Neural cell (in vitro differentiated cells): ENCODE data around the gene PTPRR. TPM values are rescaled to one million over a fixed set of nuclear protein-coding genes. Genes with fewer than 3 reads are reported as not detected.

Experiments
- H2AFZ ChIP-seq: fragments of 200-600, 300-800 bp; sonication (generic), shearing (Covaris generic); 2 replicates; pipeline ENCODE4 v1.6.0; 2014; ENCODE audit warnings: low read depth, mild to moderate bottlenecking, antibody characterized with exemption, low read length, moderate library complexity
- H3F3A ChIP-seq: fragments of 200-600 bp; shearing (Covaris generic); 2 replicates; pipeline ENCODE4 v1.6.1; 2016; ENCODE audit warnings: mild to moderate bottlenecking, moderate library complexity, mixed read lengths, antibody characterized with exemption, low read length; ENCODE audit not compliant: insufficient read depth, poor library complexity, severe bottlenecking
- H3K27ac ChIP-seq: fragments of 200-600, 300-800 bp; sonication (generic), shearing (Covaris generic); 2 replicates; pipeline ENCODE4 v1.5.1; 2014; ENCODE audit warnings: mild to moderate bottlenecking, low read length, moderate library complexity
- H3K27me3 ChIP-seq: fragments of 300-800, 200-600 bp; sonication (generic), shearing (Covaris generic); 2 replicates; pipeline ENCODE4 v1.6.0; 2014; ENCODE audit warnings: mild to moderate bottlenecking, low read depth, low read length, moderate library complexity; ENCODE audit not compliant: insufficient read depth
- H3K36me3 ChIP-seq: fragments of 300-800, 200-600 bp; sonication (generic), shearing (Covaris generic); 2 replicates; pipeline ENCODE4 v1.5.1; 2014; ENCODE audit warnings: mild to moderate bottlenecking, antibody characterized with exemption, low read length, moderate library complexity; ENCODE audit not compliant: insufficient read depth
- H3K4me2 ChIP-seq: fragments of 300-800, 200-600 bp; sonication (generic), shearing (Covaris generic); 2 replicates; pipeline ENCODE4 v1.6.0; 2014; ENCODE audit warnings: mild to moderate bottlenecking, low read length
- H3K4me3 ChIP-seq: fragments of 300-800, 200-600 bp; sonication (generic), shearing (Covaris generic); 2 replicates; pipeline ENCODE4 v1.5.1; 2014; ENCODE audit warnings: mild to moderate bottlenecking, low read length, moderate library complexity
- H3K79me2 ChIP-seq: fragments of 200-600 bp; shearing (Covaris generic); replicated peaks from 2 replicates; pipeline ENCODE4 v1.6.0; 2014; ENCODE audit warnings: mild to moderate bottlenecking, low read length, moderate library complexity; ENCODE audit not compliant: insufficient read depth
- H3K9ac ChIP-seq: fragments of 300-800, 200-600 bp; sonication (generic), shearing (Covaris generic); 2 replicates; pipeline ENCODE4 v1.6.1; 2016; ENCODE audit warnings: mild to moderate bottlenecking, low read length, mixed read lengths
- H3K9me2 ChIP-seq: fragments of 200-600 bp; shearing (Covaris generic); 2 replicates; pipeline ENCODE4 v1.6.1; 2016; ENCODE audit warnings: mild to moderate bottlenecking, low read length, mixed read lengths; ENCODE audit not compliant: insufficient read depth
- H3K9me3 ChIP-seq: fragments of 200-600, 300-800 bp; sonication (generic), shearing (Covaris generic); 2 replicates; pipeline ENCODE4 v1.6.1; 2016; ENCODE audit warnings: mild to moderate bottlenecking, mixed run types, low read length, moderate library complexity, mixed read lengths
- H4K20me1 ChIP-seq: fragments of 200-600 bp; shearing (Covaris generic); 2 replicates; pipeline ENCODE4 v1.6.1; 2016; ENCODE audit warnings: mild to moderate bottlenecking, mixed run types; ENCODE audit not compliant: insufficient read depth
- CTCF ChIP-seq: fragments of 450-650 bp; IDR thresholded peaks from 2 replicates; pipeline ENCODE4 v1.5.1; 2014; ENCODE audit warnings: antibody characterized with exemption, mild to moderate bottlenecking, moderate library complexity; ENCODE audit not compliant: poor library complexity, severe bottlenecking
- EP300 ChIP-seq: fragments of 450-650 bp; conservative IDR thresholded peaks from 2 replicates; pipeline ENCODE4 v1.6.1; 2014; ENCODE audit warnings: antibody characterized with exemption, mild to moderate bottlenecking, moderate library complexity; ENCODE audit not compliant: poor library complexity, severe bottlenecking
- EZH2 ChIP-seq: fragments of 200-600, 300-800 bp; shearing (Covaris generic), sonication (generic); IDR thresholded peaks from 2 replicates; pipeline ENCODE4 v1.6.1; 2014; ENCODE audit warnings: antibody characterized with exemption, low read length, borderline replicate concordance, mild to moderate bottlenecking; ENCODE audit not compliant: insufficient read depth, poor library complexity, severe bottlenecking
- MXI1 ChIP-seq: fragments of 450-650 bp; conservative IDR thresholded peaks from 2 replicates; pipeline ENCODE4 v1.6.1; 2014; ENCODE audit warnings: antibody characterized with exemption, mild to moderate bottlenecking; ENCODE audit not compliant: poor library complexity, severe bottlenecking
- POLR2AphosphoS5 ChIP-seq: IDR thresholded peaks from 2 replicates; pipeline ENCODE4 v1.6.1; 2012
- RAD21 ChIP-seq: fragments of 450-650 bp; conservative IDR thresholded peaks from 2 replicates; pipeline ENCODE4 v1.6.1; 2014; ENCODE audit warnings: antibody characterized with exemption, mild to moderate bottlenecking, moderate library complexity
- REST ChIP-seq: IDR thresholded peaks from 2 replicates; pipeline ENCODE4 v1.6.1; 2012; ENCODE audit warnings: borderline replicate concordance
- SMC3 ChIP-seq: fragments of 450-650 bp; conservative IDR thresholded peaks from 2 replicates; pipeline ENCODE4 v1.6.1; 2014; ENCODE audit warnings: antibody characterized with exemption, mild to moderate bottlenecking, moderate library complexity; ENCODE audit not compliant: poor library complexity
- TAF1 ChIP-seq: IDR thresholded peaks from 2 replicates; pipeline ENCODE4 v1.6.1; 2012; ENCODE audit warnings: low read depth
- polyA plus RNA-seq: library from polyadenylated mRNA; depleted of rRNA; stranded (reverse); fragments of >200 nt; gene quantifications from 2 replicates; pipeline ENCODE4 v1.2.3, GENCODE V29; 2014

The PTPRR gene
- polyA plus RNA-seq, 1 donor from 2014 or later, result 2.2 TPM

- Histone ChIP-seq H3K27ac (no peak overlapping the region), H3K27me3 (no peaks in the 10 kb centered on the region), H2AFZ (no peak overlapping the region), H3F3A (no peaks in the 10 kb centered on the region), H4K20me1 (no peaks in the 10 kb centered on the region), H3K4me3 (no peak overlapping the region), H3K4me2 (no peak overlapping the region), H3K9ac (no peak overlapping the region), H3K36me3 (no peaks in the 10 kb centered on the region), H3K9me2 (no peaks in the 10 kb centered on the region), H3K79me2 (no peaks in the 10 kb centered on the region), H3K9me3 (no peaks in the 10 kb centered on the region)
- TF ChIP-seq SMC3, result no peak
- TF ChIP-seq RAD21, result no peak
- TF ChIP-seq REST, result no peak
- TF ChIP-seq EP300, result no peak
- TF ChIP-seq TAF1, result no peak
- TF ChIP-seq MXI1, result no peak
- no peak for TF ChIP-seq CTCF
- TF ChIP-seq EZH2, result no peak
- TF ChIP-seq POLR2AphosphoS5, result no peak
Measured at GRCh38 chr12:70830221-70831061, 90.1 kb downstream of the PTPRR start.

GRCh38 chr12:70829070-70829469 is 91.5 kb downstream of the PTPRR start:
- Histone ChIP-seq H3K79me2 (no peaks in the 10 kb centered on the region), H3K27me3 (no peaks in the 10 kb centered on the region), H3K4me2 (no peak overlapping the region), H3K9ac (no peak overlapping the region), H3K9me3 (no peaks in the 10 kb centered on the region), H2AFZ (no peak overlapping the region), H3F3A (no peaks in the 10 kb centered on the region), H4K20me1 (no peaks in the 10 kb centered on the region), H3K36me3 (no peaks in the 10 kb centered on the region), H3K9me2 (no peaks in the 10 kb centered on the region), H3K27ac (no peak overlapping the region), H3K4me3 (no peak overlapping the region)
- TF ChIP-seq POLR2AphosphoS5 (no peak), MXI1 (no peak), REST (no peak), CTCF (no peak), RAD21 (no peak), TAF1 (no peak), EP300 (no peak), EZH2 (no peak), SMC3 (no peak)
